ENCODE data around the gene MYOZ3.

The MYOZ3 gene

GRCh38 chr5:150706776-150707390 lies 45.8 kb downstream of the MYOZ3 start:
- DNase-seq = no peak

- DNase-seq = no peak
These were observed 49.1 kb downstream of the MYOZ3 start for GRCh38 chr5:150710165-150710564.

- DNase-seq = no peak
These were observed 62.8 kb downstream of the MYOZ3 start for GRCh38 chr5:150723845-150724244.
